Mucosa of gallbladder (tissue), 1 donor: Measurements from ENCODE around the gene MC4R. TPM values are rescaled to one million over a fixed set of nuclear protein-coding genes. Genes with fewer than 3 reads are reported as not detected.
"Not testable (repeated sequence)": the region's sequence is repeated elsewhere in the genome, so short reads cannot be mapped to it uniquely, and the experiment has no call there.

Source experiments
- DNase-seq: peaks from one replicate; pipeline ENCODE4 v3.0.0-alpha.2; 2020; ENCODE audit warnings: low spot score
- total RNA-seq: library from RNA; stranded (reverse); gene quantifications from one replicate; pipeline ENCODE4 v1.2.1, GENCODE V29; 2021
- donor health status: DM: no; HTN: no; CAD: no.

MC4R gene
- not detected for total RNA-seq

DNA sequence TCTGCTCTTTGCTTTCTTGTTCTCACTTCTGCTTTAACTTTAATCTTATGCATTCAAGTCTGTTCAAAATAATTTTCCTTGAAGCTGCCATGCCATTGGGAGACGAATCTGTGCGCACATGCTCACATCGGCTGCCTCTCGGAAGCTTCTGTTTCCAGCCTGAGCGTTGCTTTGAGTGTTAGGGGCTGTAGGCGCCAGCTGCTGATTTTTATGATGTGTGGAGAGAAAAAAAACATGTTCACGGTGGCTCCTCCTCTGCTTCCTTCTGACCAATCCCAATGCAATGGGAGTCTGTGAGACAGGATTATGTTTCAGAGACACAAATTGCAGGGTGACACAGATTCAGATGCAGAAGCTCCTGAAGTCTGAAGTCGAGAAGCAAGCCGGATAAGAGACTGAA is at the start of gene MC4R:
Gene MC4R, minus strand, starts transcription at position 180 of the 400 bp plus-strand sequence. CDS start 426 bp downstream, outside the sequence.
- DNase-seq, result no peak

- not testable (repeated sequence) for DNase-seq
Observed at GRCh38 chr18:60422306-60422705, 49.7 kb upstream of the MC4R start.

GRCh38 chr18:60421356-60422118 is 49.0 kb upstream of the MC4R start:
- no peak for DNase-seq

DNA sequence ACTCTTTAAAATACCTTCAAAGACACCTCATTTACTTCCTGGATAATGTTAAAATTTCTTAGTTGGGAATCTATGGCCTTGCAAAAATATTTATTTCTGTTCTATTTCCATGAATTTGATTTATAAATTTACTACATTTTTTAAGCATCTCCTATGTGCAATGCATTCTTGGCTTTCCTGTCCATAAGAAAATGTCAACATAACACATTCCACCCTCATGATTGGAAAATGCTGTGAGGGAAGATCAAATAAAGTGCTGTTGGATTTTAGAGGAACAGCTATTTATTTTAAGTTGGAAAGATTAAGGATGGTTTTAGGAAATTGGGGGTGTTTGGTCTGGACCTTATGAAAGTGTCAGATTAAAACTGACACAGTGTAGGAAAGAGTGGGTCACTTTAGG is 45.4 kb upstream of the MC4R start:
- no peak for DNase-seq

GRCh38 chr18:60413944-60414547 is 41.5 kb upstream of the MC4R start:
- DNase-seq, result no peak

DNA sequence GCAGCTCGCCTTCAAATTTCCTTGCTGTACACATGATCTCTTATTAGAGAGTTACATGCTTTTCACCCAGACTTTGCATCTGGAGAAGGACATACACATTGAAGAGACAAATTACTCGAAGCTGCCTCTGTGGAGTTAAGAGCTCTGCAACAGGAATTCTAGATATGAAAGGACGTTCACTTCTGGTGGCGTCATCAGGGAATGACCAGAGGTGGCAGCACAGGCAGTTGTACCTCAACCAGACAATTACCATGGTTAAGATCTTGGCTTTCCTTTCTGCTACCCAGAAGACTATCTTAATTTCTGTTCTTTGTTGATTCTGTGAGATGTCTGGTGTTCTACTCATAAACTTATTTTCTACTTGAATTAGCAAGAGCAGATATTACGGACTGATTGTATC is 39.1 kb upstream of the MC4R start:
- DNase-seq, result no peak

GRCh38 chr18:60406721-60407120 is 34.1 kb upstream of the MC4R start:
- DNase-seq, result no peak

- DNase-seq, result no peak
Observed at GRCh38 chr18:60404486-60405085, 32.0 kb upstream of the MC4R start.

DNA sequence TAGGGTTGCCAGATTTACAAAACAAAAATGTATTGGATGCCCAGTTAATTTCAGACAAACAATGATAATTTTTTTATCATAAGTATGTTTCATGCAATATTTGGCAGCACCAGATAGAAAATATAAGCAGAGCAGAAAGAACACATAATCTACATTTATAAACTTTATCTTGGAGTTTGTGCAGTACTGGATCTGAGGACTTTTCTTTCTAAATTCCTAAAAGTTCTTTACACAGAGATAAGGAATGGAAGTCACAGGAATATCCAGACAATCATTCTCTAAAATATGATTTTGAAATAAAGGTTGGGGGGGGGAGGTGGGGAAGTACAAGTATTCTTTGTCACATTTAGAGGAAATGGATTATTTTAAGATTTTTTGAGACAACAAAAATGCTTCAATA is 28.8 kb upstream of the MC4R start:
- DNase-seq, result no peak

- DNase-seq, result no peak
Observed at GRCh38 chr18:60391571-60392226, 19.1 kb upstream of the MC4R start.

DNA sequence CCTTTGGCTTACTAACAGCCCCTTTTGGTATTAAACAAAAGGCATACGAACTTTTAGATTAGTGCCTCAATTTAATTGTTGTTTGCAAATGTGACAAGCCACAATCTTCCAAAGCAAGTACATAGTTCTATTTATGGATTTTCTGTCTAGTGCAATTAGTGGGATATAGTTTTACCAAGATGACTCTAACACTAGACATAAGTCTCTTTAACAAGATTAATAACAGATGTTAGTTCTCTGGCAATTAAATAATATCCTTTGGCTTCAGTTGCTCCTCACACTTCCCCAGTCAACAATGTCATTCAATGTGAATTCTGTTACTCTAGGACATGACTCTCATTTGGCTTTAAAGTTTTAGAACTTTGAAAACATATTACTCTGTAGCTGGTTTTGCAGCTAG is 16.7 kb upstream of the MC4R start:
- DNase-seq, result no peak

- DNase-seq, result no peak
Observed at GRCh38 chr18:60385693-60386092, 13.1 kb upstream of the MC4R start.

- no peak for DNase-seq
Observed at GRCh38 chr18:60383893-60384292, 11.3 kb upstream of the MC4R start.

DNA sequence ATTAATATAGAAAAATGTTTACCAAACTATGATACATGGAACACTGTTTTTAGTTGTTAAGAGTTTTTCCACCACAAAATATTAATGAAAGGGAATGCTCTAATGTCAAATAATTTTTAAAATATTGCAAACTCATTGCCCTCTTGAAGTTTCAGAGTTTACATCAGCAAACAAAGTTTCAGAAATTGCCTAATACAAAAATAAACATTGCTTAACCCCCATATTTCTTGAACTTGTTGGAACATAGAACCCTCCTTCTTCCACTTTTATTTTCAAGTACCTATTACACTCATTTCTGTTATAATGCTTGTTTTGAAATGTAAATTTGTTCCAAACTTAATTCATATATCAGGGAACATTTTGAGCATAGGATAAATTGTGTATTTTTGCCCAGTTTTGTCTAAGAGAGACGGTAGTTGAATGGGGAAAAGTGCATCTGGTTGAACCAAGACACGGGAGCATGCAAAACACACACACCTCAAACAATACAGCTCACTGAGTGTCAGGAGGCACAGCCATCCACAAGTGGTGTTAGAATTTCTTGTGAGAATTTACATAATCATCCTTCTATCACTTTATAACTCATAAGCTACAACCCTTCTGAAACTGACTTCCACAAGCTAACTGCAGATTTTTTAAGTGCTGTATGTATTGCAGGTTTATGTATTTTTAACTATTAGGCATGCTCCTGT is 5.3 kb upstream of the MC4R start:
- DNase-seq, result no peak

GRCh38 chr18:60372132-60372531 is 443 bp downstream of the MC4R start:
- DNase-seq, result no peak

DNA sequence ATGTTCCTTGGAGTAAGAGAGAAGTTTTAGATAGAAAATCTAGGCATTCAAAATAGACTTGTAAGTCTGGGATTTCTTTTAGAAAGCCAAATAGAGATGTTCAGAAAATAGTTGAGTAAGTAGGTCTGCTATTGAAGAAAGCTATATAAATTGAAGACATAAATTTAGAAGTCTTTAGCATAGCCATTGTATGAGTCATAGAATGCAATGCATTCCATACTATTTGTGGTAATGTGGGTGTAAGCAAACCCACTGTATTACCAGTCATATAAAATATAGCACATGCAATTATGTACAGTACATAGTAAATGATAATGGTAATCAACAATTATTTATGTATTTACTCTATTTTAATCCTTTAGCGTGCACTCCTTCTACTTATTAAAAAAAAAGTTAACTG is 14.1 kb downstream of the MC4R start:
- DNase-seq, result no peak

- no peak for DNase-seq
Observed at GRCh38 chr18:60350941-60351340, 21.6 kb downstream of the MC4R start.

DNA sequence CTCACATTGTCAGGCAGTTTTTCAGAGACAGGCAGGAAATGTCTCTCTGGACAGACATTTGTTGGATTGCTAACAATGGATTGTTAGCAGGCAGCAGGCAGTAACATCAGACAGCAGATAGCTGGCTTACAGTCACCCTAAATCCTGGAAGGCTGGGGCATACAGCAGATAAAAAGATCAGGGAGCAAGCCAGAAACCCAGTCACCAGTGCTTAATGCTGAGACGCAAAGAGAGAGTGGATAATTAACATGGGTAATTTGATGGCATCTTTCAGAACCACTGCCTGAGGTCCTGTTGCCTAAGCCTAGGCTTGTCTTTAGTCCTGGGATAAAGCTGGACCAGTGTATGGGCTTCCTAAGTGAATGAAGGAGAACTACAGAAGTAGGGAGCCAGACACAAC is 22.4 kb downstream of the MC4R start:
- DNase-seq, result no peak

GRCh38 chr18:60347526-60348045 is 25.0 kb downstream of the MC4R start:
- no peak for DNase-seq

DNA sequence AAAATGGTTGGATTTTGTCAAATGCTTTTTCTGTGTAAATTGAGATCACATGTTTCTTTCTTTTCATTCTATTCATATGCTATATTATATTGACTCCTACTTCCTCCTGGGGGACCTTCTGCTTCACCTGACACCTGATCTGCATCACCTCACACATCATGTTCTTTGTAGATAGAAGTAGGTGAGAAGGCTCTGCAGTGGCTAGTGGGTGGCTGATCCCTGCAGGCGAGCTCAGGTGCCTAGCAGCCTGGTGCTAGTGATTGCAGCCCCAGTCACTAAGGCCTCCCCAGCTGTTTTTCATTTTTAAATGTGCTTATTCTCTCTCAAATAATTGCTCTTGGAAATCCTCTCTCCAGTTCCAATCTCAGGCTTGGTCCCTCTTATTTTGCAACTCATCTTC is 33.6 kb downstream of the MC4R start:
- DNase-seq, result no peak

GRCh38 chr18:60331890-60332289 is 40.7 kb downstream of the MC4R start:
- DNase-seq, result no peak

GRCh38 chr18:60329131-60329530 is 43.4 kb downstream of the MC4R start:
- no peak for DNase-seq
